HG03354 (cell line): ENCODE results near the gene FMOD.
A peak's percentile ranks its signal among the peaks of the same experiment; 100 is the strongest.
"Not testable (repeated sequence)": the region's sequence is repeated elsewhere in the genome, so short reads cannot be mapped to it uniquely, and the experiment has no call there.

ENCODE experiments used
- ATAC-seq: cut with Tn5 transposase; IDR thresholded peaks from one replicate; pipeline ENCODE4 v1.9.1; 2021; ENCODE audit warnings: mild to moderate bottlenecking; ENCODE audit not compliant: unreplicated experiment, poor library complexity, severe bottlenecking

Gene FMOD

GRCh38 chr1:203327684-203328457, 23.1 kb downstream of the FMOD start:
- peak; percentile 30 for ATAC-seq

- peak; percentile 76 for ATAC-seq
Observed at GRCh38 chr1:203326830-203327683, 23.9 kb downstream of the FMOD start.

GRCh38 chr1:203325418-203326091, 25.4 kb downstream of the FMOD start:
- no peak for ATAC-seq

GRCh38 chr1:203325026-203325417, 25.9 kb downstream of the FMOD start:
- peak; percentile 32 for ATAC-seq

GRCh38 chr1:203324105-203325025, 26.6 kb downstream of the FMOD start:
- ATAC-seq: no peak

GRCh38 chr1:203323587-203323986, 27.3 kb downstream of the FMOD start:
- no peak for ATAC-seq

GRCh38 chr1:203322500-203323179, 28.3 kb downstream of the FMOD start:
- no peak for ATAC-seq

GRCh38 chr1:203321273-203322052, 29.5 kb downstream of the FMOD start:
- ATAC-seq: no peak

GRCh38 chr1:203320591-203321272, 30.2 kb downstream of the FMOD start:
- ATAC-seq: peak; percentile 75

GRCh38 chr1:203318229-203318517, 32.7 kb downstream of the FMOD start:
- ATAC-seq: no peak

GRCh38 chr1:203317429-203318228, 33.3 kb downstream of the FMOD start:
- ATAC-seq: no peak

- no peak for ATAC-seq
Observed at GRCh38 chr1:203316626-203317093, 34.3 kb downstream of the FMOD start.

GRCh38 chr1:203314025-203314759, 36.7 kb downstream of the FMOD start:
- not testable (repeated sequence) for ATAC-seq

- ATAC-seq: no peak
Observed at GRCh38 chr1:203311368-203312301, 39.3 kb downstream of the FMOD start.

GRCh38 chr1:203308923-203309331, 42.0 kb downstream of the FMOD start:
- ATAC-seq: no peak
